ENCODE results near the gene SPATA13.

DNA sequence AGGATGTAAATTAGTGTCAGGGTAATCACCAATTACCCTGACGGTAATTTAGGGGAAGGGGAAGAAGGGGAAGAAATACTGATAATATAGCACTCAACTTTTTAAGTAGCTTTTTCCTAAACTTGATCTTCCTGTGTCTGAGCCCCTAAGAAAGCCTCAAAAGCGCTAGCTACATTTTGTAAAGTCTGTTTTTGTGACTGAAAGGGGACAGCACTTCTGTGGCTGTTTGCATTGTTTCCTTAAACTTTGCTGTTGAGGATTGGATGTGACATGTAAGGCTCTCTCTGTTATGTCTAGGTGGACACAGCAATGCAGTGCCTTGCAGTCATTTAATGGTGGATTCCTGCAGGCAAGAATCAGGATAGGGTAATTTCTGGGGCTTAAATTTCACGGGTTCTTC is 42.8 kb downstream of the SPATA13 start:
- TF ChIP-seq, protein P1, sequence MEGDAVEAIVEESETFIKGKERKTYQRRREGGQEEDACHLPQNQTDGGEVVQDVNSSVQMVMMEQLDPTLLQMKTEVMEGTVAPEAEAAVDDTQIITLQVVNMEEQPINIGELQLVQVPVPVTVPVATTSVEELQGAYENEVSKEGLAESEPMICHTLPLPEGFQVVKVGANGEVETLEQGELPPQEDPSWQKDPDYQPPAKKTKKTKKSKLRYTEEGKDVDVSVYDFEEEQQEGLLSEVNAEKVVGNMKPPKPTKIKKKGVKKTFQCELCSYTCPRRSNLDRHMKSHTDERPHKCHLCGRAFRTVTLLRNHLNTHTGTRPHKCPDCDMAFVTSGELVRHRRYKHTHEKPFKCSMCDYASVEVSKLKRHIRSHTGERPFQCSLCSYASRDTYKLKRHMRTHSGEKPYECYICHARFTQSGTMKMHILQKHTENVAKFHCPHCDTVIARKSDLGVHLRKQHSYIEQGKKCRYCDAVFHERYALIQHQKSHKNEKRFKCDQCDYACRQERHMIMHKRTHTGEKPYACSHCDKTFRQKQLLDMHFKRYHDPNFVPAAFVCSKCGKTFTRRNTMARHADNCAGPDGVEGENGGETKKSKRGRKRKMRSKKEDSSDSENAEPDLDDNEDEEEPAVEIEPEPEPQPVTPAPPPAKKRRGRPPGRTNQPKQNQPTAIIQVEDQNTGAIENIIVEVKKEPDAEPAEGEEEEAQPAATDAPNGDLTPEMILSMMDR (IDR thresholded peaks at IDR 0.05) = no peak
- no peak for TF ChIP-seq POLR2A (IDR thresholded peaks at IDR 0.05)

Measured in adrenal gland (tissue), 5 donors.